RWPE1 (cell line): Measurements from ENCODE around the gene PFKFB1.
A peak's percentile ranks its signal among the peaks of the same experiment; 100 is the strongest.
"Not testable (repeated sequence)": the region's sequence is repeated elsewhere in the genome, so short reads cannot be mapped to it uniquely, and the experiment has no call there.

Experiments used
- CTCF ChIA-PET: fragments of 350-600 bp; sonication (Branson Sonifier 250); formaldehyde crosslinking; extraction: SDS; loops from one replicate; lab custom pipeline; 2021; lab: Yijun Ruan, JAX
- POLR2A ChIA-PET: fragments of 400-600 bp; formaldehyde crosslinking; extraction: SDS; loops from one replicate; lab custom pipeline; 2020; ENCODE audit warnings: antibody characterized with exemption; ENCODE audit not compliant: low non-redundant PET; lab: Yijun Ruan, JAX
- DNase-seq: peaks from one replicate; pipeline ENCODE4 v3.0.0; 2012; ENCODE audit warnings: low spot score
- H3K27ac ChIP-seq: fragments of 450-650 bp; 2 replicates; pipeline ENCODE4 v1.5.1; 2017
- TF ChIP-seq, protein P1 (sequence below): fragments of 450-650 bp; conservative IDR thresholded peaks from 2 replicates; pipeline ENCODE4 v1.5.1; 2017; ENCODE audit warnings: low read depth, mild to moderate bottlenecking

The PFKFB1 gene

DNA sequence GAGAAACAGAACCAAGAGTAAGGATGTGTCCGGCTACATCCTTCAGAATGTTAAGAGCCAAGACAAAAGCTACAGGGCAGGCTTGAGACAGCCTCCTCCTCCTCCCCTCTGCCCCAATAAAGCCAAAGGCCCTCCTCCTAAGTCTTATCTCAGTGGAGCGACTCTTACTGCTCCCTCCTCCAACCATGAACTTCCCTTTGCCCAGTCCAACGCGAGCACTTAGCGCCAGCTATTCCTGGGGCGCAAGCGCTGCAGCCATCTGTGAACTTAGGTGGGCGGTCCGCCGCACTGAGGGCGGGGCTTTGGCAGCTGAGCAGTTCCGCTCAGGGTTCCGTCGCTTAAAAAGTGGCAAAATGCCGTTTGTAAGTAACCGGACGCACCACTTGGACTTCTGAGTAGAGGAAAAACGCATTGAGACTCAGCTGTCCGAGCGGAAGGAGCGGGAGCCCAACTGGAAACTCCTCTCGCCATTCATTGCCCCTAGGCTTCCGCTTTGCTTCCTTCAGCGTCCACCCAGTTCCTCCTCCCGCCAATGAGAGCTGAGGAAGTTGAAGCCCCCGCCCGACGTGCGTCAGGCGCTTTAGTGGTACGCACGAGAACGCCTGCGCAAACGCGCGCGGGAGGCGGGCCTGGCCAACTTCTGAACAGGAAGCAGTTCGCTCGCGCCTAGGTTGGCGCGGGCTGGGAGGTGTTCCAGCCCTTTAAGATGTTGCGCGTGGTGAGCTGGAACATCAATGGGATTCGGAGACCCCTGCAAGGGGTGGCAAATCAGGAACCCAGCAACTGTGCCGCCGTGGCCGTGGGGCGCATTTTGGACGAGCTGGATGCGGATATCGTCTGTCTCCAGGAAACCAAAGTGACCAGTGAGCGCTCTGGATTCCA, 6.0 kb upstream of the PFKFB1 start, which contains the start of gene APEX2:
Gene APEX2 (plus strand): TSS at position 647 of the 882 bp plus-strand sequence. CDS start 60 bp downstream, at position 707.
- TF ChIP-seq, protein P1, sequence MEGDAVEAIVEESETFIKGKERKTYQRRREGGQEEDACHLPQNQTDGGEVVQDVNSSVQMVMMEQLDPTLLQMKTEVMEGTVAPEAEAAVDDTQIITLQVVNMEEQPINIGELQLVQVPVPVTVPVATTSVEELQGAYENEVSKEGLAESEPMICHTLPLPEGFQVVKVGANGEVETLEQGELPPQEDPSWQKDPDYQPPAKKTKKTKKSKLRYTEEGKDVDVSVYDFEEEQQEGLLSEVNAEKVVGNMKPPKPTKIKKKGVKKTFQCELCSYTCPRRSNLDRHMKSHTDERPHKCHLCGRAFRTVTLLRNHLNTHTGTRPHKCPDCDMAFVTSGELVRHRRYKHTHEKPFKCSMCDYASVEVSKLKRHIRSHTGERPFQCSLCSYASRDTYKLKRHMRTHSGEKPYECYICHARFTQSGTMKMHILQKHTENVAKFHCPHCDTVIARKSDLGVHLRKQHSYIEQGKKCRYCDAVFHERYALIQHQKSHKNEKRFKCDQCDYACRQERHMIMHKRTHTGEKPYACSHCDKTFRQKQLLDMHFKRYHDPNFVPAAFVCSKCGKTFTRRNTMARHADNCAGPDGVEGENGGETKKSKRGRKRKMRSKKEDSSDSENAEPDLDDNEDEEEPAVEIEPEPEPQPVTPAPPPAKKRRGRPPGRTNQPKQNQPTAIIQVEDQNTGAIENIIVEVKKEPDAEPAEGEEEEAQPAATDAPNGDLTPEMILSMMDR = no peak
- CTCF ChIA-PET = no interaction called here
- DNase-seq = peak; percentile 83
- H3K27ac ChIP-seq = peak within 1 kb of the TSS; percentile 90
- POLR2A ChIA-PET = interaction anchor here (0.6 to 2.0 kb wide), 2 partner anchors 8 to 541 kb away, joined by 5 to 10 read pairs; no protein-coding TSS in a partner anchor

DNA sequence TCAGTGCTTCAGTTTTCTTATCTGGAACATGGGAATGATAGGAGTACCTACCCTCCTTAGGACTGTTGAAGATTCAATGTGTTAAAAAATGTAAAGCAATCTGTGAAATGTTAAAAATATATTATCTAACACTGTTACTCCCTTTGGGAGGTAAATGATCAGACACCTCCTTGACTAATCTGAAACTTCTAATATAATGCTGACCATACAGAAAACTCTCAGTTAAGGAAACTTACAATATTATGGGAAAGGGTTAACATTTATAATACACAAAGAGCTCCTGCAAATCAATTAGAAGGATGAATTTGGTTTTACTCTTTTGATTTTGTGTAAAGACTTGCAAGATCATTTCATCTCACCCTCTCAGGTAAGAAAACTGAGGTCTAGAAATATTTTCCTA, 1.6 kb upstream of the PFKFB1 start:
- ChIA-PET CTCF (no interaction called here), POLR2A (interaction anchor here (0.5 kb wide), 1 partner anchor 356 kb away, joined by 4 read pairs; no protein-coding TSS in a partner anchor)
- no peak for DNase-seq
- H3K27ac ChIP-seq = no peak overlapping the region
- TF ChIP-seq, protein P1 = no peak

DNA sequence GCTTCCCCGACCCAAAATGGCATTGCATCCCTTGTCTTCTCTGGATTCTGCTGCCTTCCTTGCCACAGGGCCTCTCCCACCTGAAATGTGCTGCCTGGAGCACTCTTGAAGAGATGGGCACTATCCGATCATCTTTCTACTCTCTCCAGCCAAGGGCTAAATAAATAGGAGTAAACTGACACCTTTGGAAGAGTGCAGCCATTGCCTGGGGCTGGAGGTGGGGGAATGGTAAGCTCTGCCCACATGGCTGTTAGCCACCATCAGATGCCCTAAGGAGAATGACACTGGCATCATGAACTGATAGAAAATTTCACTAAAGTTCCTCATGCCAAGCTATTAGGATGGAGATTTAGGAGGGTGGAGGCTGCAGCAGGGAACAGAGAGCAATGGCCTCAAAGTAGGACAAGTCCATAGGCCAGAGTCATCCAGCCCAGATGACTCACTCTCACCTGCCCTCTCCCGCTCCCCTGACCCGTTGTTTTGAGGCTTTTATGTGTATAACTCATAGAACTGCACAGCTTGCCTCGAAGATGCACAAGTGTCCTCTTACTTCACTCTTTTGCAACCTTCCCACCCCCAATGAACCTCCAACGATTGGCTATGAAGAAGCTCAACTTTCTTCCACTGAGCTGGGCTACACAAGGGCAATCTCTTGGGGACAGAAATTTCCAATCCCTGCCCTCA, 822 bp upstream of the PFKFB1 start:
- ChIA-PET POLR2A (no interaction called here), CTCF (no interaction called here)
- TF ChIP-seq, protein P1 = no peak

DNA sequence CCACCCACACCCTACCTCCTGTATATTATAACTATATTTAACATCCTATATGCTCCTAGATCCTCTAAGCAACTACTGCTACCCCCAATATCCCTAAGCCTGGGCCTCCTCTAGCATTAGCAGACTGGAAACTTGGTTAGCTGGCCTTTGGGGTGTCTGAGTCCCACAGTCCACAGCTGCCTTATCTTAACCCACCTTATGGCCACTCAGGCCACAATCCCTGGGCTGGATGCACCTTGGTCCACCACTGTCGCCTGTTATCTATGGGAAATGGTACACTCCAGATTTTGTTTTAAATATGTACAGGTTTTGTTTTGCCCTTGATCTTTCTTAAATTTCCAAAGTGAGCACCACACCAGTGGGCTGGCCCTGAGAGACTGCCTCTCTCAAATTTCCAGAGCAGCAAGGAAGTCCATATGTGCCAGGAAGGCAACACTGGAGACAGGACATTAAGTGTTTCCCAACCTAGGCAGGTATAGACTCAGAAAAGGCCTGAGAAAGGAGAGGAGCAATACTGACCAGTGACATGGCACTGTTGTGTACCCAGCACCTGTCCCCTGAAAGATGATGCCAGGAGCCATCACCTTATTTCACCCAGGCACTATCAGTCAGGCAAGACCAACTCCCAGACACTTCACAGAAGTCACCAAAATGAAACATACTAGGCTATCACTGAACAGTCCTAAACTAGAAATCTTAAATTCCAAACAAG, 921 bp downstream of the PFKFB1 start:
- ChIA-PET CTCF (no interaction called here), POLR2A (no interaction called here)
- DNase-seq = no peak
- TF ChIP-seq, protein P1 = no peak
- no peak overlapping the region for H3K27ac ChIP-seq

More for the DNA sequence above, 822 bp upstream of the PFKFB1 start:
- no peak overlapping the region for H3K27ac ChIP-seq
- DNase-seq = no peak

DNA sequence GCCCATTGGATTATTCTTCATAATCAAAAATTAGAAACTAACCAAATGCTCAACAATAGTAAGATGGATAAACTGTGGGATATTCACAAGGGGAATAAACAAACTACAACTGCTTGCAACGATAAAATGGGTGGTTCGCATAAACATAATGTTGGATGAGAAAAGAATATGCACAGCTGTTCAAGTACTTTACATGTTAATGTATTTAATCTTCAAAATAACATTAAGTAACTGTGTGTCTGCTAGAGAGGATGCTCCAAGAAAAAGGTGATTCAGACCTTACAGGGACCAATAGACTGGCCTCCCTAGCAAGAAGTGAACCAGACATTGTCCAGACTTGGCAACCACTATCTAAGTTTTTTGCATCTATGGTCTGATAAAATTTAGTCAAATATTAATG, 2.3 kb downstream of the PFKFB1 start:
- no peak overlapping the region for H3K27ac ChIP-seq
- POLR2A ChIA-PET = no interaction called here
- no peak for DNase-seq
- TF ChIP-seq, protein P1 = no peak
- CTCF ChIA-PET = no interaction called here

DNA sequence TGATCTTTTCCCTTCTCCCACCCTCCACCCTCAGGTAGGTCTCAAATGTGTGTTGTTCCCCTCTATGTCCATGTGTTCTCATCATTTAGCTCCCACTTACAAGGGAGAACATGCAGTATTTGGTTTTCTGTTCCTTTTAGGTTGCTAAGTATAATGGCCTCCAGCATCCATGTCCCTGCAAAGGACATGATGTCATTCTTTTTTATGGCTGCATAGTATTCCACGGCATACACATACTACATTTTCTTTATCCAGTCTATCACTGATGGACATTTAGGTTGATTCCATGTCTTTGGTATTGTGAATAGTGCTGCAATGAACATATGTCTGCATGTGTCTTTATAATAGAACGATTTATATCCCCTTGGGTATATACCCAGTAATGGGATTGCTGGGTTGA, 10.7 kb downstream of the PFKFB1 start:
- CTCF ChIA-PET, DNase-seq, POLR2A ChIA-PET, H3K27ac ChIP-seq: not testable (repeated sequence)
